GM12878 (cell line): ENCODE measurements around the gene TM4SF4. TPM values are rescaled to one million over a fixed set of nuclear protein-coding genes. Genes with fewer than 3 reads are reported as not detected.

Source experiments
- ATAC-seq: fragments of 200-7000 bp; cut with Tn5 transposase; 3 replicates; pipeline ENCODE4 v1.9.1; 2020; ENCODE audit warnings: mild to moderate bottlenecking, moderate library complexity
- BruUV-seq: library from RNA; stranded (reverse); fragments of 400-500 nt; replicated peaks from 2 replicates; lab custom pipeline; 2021; lab: Mats Ljungman, UMichigan
- CTCF ChIA-PET: fragments of 300-600 bp; sonication (Branson Sonifier 250); formaldehyde crosslinking; extraction: SDS; loops from one replicate; lab custom pipeline; 2021; ENCODE audit warnings: inconsistent platforms; lab: Yijun Ruan, JAX
- POLR2A ChIA-PET: fragments of 350-600 bp; formaldehyde crosslinking; extraction: SDS; loops from one replicate; lab custom pipeline; 2021; ENCODE audit warnings: inconsistent platforms; lab: Charles Lee
- RAD21 ChIA-PET: fragments of 300-600 bp; sonication (Branson Sonifier 250); formaldehyde crosslinking; loops from one replicate; lab custom pipeline; 2023; ENCODE audit warnings: antibody characterized with exemption; ENCODE audit not compliant: unreplicated experiment; lab: Charles Lee
- SMC1A ChIA-PET: fragments of 300-600 bp; sonication (Branson Sonifier 250); formaldehyde crosslinking; loops from one replicate; lab custom pipeline; 2023; ENCODE audit not compliant: unreplicated experiment, uncharacterized antibody; lab: Charles Lee
- DNase-seq: peaks from one replicate; pipeline ENCODE4 v3.0.0-alpha.2; 2011; ENCODE audit warnings: low read depth, low spot score
- FAIRE-seq: peaks from 3 replicates; lab custom pipeline; 2011; peaks lifted over from hg19 to GRCh38; lab: Jason Lieb, UNC
- H2AFZ ChIP-seq: 2 replicates; pipeline ENCODE4 v1.6.0; 2011; ENCODE audit warnings: low read depth, low read length, control low read depth; ENCODE audit not compliant: control insufficient read depth
- H3K27ac ChIP-seq: 2 replicates; pipeline ENCODE4 v1.5.1; 2011; ENCODE audit warnings: control low read depth; ENCODE audit not compliant: control insufficient read depth, insufficient read depth
- H3K27me3 ChIP-seq, 2 experiments: replicated peaks in 1 of 2; 2 replicates each; pipeline versions ENCODE4 v1.6.0 to v1.6.1; 2011; ENCODE audit warnings: low read length in 1 of 2; ENCODE audit not compliant: control insufficient read depth in 2 of 2, insufficient read depth in 2 of 2
- H3K36me3 ChIP-seq, 2 experiments: 2 replicates each; pipeline ENCODE4 v1.5.1; 2011; ENCODE audit warnings: low read length in 1 of 2; ENCODE audit not compliant: control insufficient read depth in 2 of 2, insufficient read depth in 2 of 2
- H3K4me1 ChIP-seq: 2 replicates; pipeline ENCODE4 v1.6.1; 2011; ENCODE audit warnings: mild to moderate bottlenecking, low read length, moderate library complexity, mixed read lengths; ENCODE audit not compliant: control insufficient read depth, insufficient read depth
- H3K4me2 ChIP-seq: 2 replicates; pipeline ENCODE4 v1.6.0; 2011; ENCODE audit warnings: control low read depth; ENCODE audit not compliant: control insufficient read depth, insufficient read depth
- H3K4me3 ChIP-seq: fragments of 200-600 bp; sonication (generic); 2 replicates; pipeline ENCODE4 v1.5.1; 2016
- H3K79me2 ChIP-seq: 2 replicates; pipeline ENCODE4 v1.6.0; 2011; ENCODE audit warnings: low read length; ENCODE audit not compliant: control insufficient read depth, insufficient read depth
- H3K9ac ChIP-seq: 2 replicates; pipeline ENCODE4 v1.8.0; 2011; ENCODE audit warnings: low read length, control low read depth, mixed read lengths; ENCODE audit not compliant: control insufficient read depth, insufficient read depth
- H3K9me3 ChIP-seq: replicated peaks from 3 replicates; pipeline ENCODE4 v1.5.1; 2011; ENCODE audit warnings: mild to moderate bottlenecking, low read length; ENCODE audit not compliant: control insufficient read depth, insufficient read depth
- H4K20me1 ChIP-seq: 2 replicates; pipeline ENCODE4 v1.6.0; 2011; ENCODE audit not compliant: control insufficient read depth, insufficient read depth
- CEBPB ChIP-seq, 2 experiments: fragments of 150-350 bp in 1 of 2; IDR thresholded peaks; 2 replicates each; pipeline ENCODE4 v1.6.1; 2012 to 2014; ENCODE audit warnings: low read depth in 2 of 2, low read length in 2 of 2, borderline replicate concordance in 1 of 2, inconsistent platforms in 1 of 2
- CTCF ChIP-seq, 3 experiments: IDR thresholded peaks in 2 of 3; conservative IDR thresholded peaks in 1 of 3; 2 replicates each; pipeline ENCODE4 v1.5.1; 2011; ENCODE audit warnings: low read depth in 3 of 3, low read length in 3 of 3, mild to moderate bottlenecking in 3 of 3, control low read depth in 2 of 3, moderate library complexity in 2 of 3, inconsistent platforms in 1 of 3, mixed read lengths in 1 of 3; ENCODE audit not compliant: control insufficient read depth in 2 of 3, insufficient read depth in 1 of 3; ENCODE audit errors: extremely low read depth in 1 of 3
- E2F8 ChIP-seq: fragments of 450-650 bp; IDR thresholded peaks from 2 replicates; pipeline ENCODE4 v1.6.1; 2018; ENCODE audit warnings: mild to moderate bottlenecking, low read depth, moderate library complexity; ENCODE audit not compliant: partially characterized antibody
- EED ChIP-seq: sonication (generic); IDR thresholded peaks from 2 replicates; pipeline ENCODE4 v1.6.1; 2016; ENCODE audit warnings: antibody characterized with exemption, low read depth
- ELK1 ChIP-seq: IDR thresholded peaks from 2 replicates; pipeline ENCODE4 v1.6.1; 2012; ENCODE audit warnings: low read depth, low read length, improper control_type of control experiment
- FOXM1 ChIP-seq: IDR thresholded peaks from 2 replicates; pipeline ENCODE4 v1.6.1; 2012; ENCODE audit warnings: low read depth, mild to moderate bottlenecking, inconsistent platforms, low read length, moderate library complexity
- HDGF ChIP-seq: fragments of 450-650 bp; IDR thresholded peaks from 2 replicates; pipeline ENCODE4 v1.6.1; 2016; ENCODE audit warnings: antibody characterized with exemption
- IKZF2 ChIP-seq, 2 experiments: fragments of 450-650 bp; IDR thresholded peaks; 2 replicates each; pipeline ENCODE4 v1.6.1; 2017; ENCODE audit warnings: mild to moderate bottlenecking in 2 of 2, moderate library complexity in 2 of 2
- MLLT1 ChIP-seq: fragments of 450-650 bp; IDR thresholded peaks from 2 replicates; pipeline ENCODE4 v1.6.1; 2016; ENCODE audit warnings: mild to moderate bottlenecking
- NFYB ChIP-seq: IDR thresholded peaks from 2 replicates; pipeline ENCODE4 v1.6.1; 2011; ENCODE audit warnings: low read depth, mild to moderate bottlenecking, low read length, improper control_type of control experiment, moderate library complexity; ENCODE audit not compliant: insufficient read depth
- RAD51 ChIP-seq: fragments of 450-650 bp; IDR thresholded peaks from 2 replicates; pipeline ENCODE4 v1.6.1; 2016; ENCODE audit warnings: moderate library complexity, mild to moderate bottlenecking, inconsistent platforms
- RUNX3 ChIP-seq: IDR thresholded peaks from 2 replicates; pipeline ENCODE4 v1.6.1; 2012; ENCODE audit warnings: low read length, inconsistent platforms
- SIN3A ChIP-seq: IDR thresholded peaks from 2 replicates; pipeline ENCODE4 v1.6.1; 2012; ENCODE audit warnings: low read depth, low read length, improper control_type of control experiment
- SMC3 ChIP-seq: IDR thresholded peaks from 2 replicates; pipeline ENCODE4 v1.6.1; 2011; ENCODE audit warnings: low read length, improper control_type of control experiment, borderline replicate concordance
- SPI1 ChIP-seq: IDR thresholded peaks from 2 replicates; pipeline ENCODE4 v1.6.1; 2011; ENCODE audit warnings: low read depth, mild to moderate bottlenecking, low read length, moderate library complexity, borderline replicate concordance; ENCODE audit not compliant: insufficient read depth
- WRNIP1 ChIP-seq: IDR thresholded peaks from 2 replicates; pipeline ENCODE4 v1.6.1; 2011; ENCODE audit warnings: low read depth, low read length, improper control_type of control experiment, borderline replicate concordance
- ZBED1 ChIP-seq: IDR thresholded peaks from 2 replicates; pipeline ENCODE4 v1.6.1; 2016; ENCODE audit warnings: borderline replicate concordance
- ZNF217 ChIP-seq: fragments of 450-650 bp; IDR thresholded peaks from 2 replicates; pipeline ENCODE4 v1.6.1; 2017; ENCODE audit warnings: antibody characterized with exemption, mild to moderate bottlenecking
- WGBS: methylation state at CpG from one replicate; pipeline ENCODE4 v1.1.6; 2016; ENCODE audit warnings: low lambda C conversion rate; ENCODE audit not compliant: insufficient replicate concordance, insufficient coverage; ENCODE audit errors: missing lambda C conversion rate; 5-methylcytosine and 5-hydroxymethylcytosine counted together
- in situ Hi-C: fragments of 300-500 bp; cut with MboI; formaldehyde crosslinking; loops from 9 replicates; pipeline ENCODE4 v1.14.3; 2018; ENCODE audit warnings: mixed read lengths
- intact Hi-C: fragments of 100-400 bp; cut with micrococcal nuclease; formaldehyde crosslinking; loops from one replicate; pipeline ENCODE4 v1.14.2; 2022; ENCODE audit not compliant: unreplicated experiment
- polyA plus RNA-seq, 11 experiments: library from polyadenylated mRNA; depleted of rRNA in 4 of 11; unstranded in 6 of 11; stranded (reverse) in 5 of 11; fragments of >200 nt; fragmentation: Nextera tagmentation in 4 of 11; fragmentation: Illumina TruSeq in 1 of 11; extraction: Ambion mirVana in 4 of 11; extraction: Trizol in 1 of 11; gene quantifications; 1 replicate in 1 of 11; 2 replicates in 10 of 11; pipeline versions ENCODE4 v1.2.1 to v1.2.3, GENCODE V29; 2011 to 2016; ENCODE audit warnings: inconsistent platforms in 2 of 11, missing spikeins in 2 of 11, low read depth in 1 of 11
- total RNA-seq, 4 experiments: library from RNA; depleted of rRNA in 3 of 4; stranded (reverse); fragments of >200 nt in 3 of 4; fragmentation: Illumina TruSeq in 1 of 4; extraction: Trizol in 1 of 4; gene quantifications; 2 replicates each; pipeline versions ENCODE4 v1.2.1 to v1.2.3, GENCODE V29; 2013 to 2021

TM4SF4 gene
- total and polyA plus RNA-seq, 10 of the 15 experiments (the other 5 are each of a cell fraction or from before 2014, with no cell fraction given), result 0.06 to 1.3 TPM; not detected in 8

- no peak for TF ChIP-seq WRNIP1
- TF ChIP-seq RUNX3, result no peak
- no peak for TF ChIP-seq IKZF2 (IDR thresholded peaks at IDR 0.05)
- no peak for TF ChIP-seq EED
- TF ChIP-seq SMC3, result no peak
- no peak for TF ChIP-seq ELK1
- no peak for TF ChIP-seq ZBED1
- no peak for TF ChIP-seq SPI1
- no peak for TF ChIP-seq SIN3A
- TF ChIP-seq RAD51, result no peak
- no peak for TF ChIP-seq NFYB
- no peak for TF ChIP-seq HDGF
These were observed 46.4 kb upstream of the TM4SF4 start (continued) for GRCh38 chr3:149428087-149428486.

- H4K20me1 ChIP-seq, result no peaks in the 10 kb centered on the region
- FAIRE-seq, result no peak
- H3K36me3 ChIP-seq, result no peaks in the 10 kb centered on the region
- H3K4me2 ChIP-seq, result no peak overlapping the region
- WGBS, result 0% methylated on average over 1 of the region's 1 CpG
- no peak for ATAC-seq
- BruUV-seq, result no TSS peak
- in situ Hi-C loops (no loop called here), intact Hi-C loops (no loop called here)
- H3K9me3 ChIP-seq, result no peaks in the 10 kb centered on the region
- H2AFZ ChIP-seq, result no peak overlapping the region
- no peak overlapping the region for H3K4me3 ChIP-seq
- H3K79me2 ChIP-seq, result no peaks in the 10 kb centered on the region
- CTCF ChIA-PET, result no interaction called here
- no peak for DNase-seq
- SMC1A ChIA-PET, result interaction anchor here (1.0 kb wide), 1 partner anchor 12 kb away, joined by 3 read pairs; no protein-coding TSS in a partner anchor
- RAD21 ChIA-PET, result no interaction called here
- POLR2A ChIA-PET, result no interaction called here
- no peak overlapping the region for H3K27ac ChIP-seq
- peaks cover 0 to 3% of the 10 kb centered on the region in 2 experiments; a peak in 1 of 4 replicates for H3K27me3 ChIP-seq
- no peak overlapping the region for H3K9ac ChIP-seq
- no peaks in the 10 kb centered on the region for H3K4me1 ChIP-seq
- TF ChIP-seq FOXM1 (no peak), MLLT1 (no peak), CEBPB (IDR thresholded peaks at IDR 0.05; ENCODE audit: borderline replicate concordance in 1 of 2, low read depth in 2 of 2, low read length in 2 of 2) (no peak), CTCF (IDR thresholded peaks at IDR 0.05 in 2 of 3, conservative IDR thresholded peaks at IDR 0.05 in 1 of 3; ENCODE audit: control insufficient read depth in 2 of 3, extremely low read depth in 1 of 3, insufficient read depth in 1 of 3, low read depth in 3 of 3, low read length in 3 of 3) (no peak), E2F8 (no peak), ZNF217 (no peak)
These were observed 44.3 kb upstream of the TM4SF4 start for GRCh38 chr3:149430216-149430615.
